HG02870 (cell line): ENCODE measurements around the gene LCE3B.
"Not testable (repeated sequence)": the region's sequence is repeated elsewhere in the genome, so short reads cannot be mapped to it uniquely, and the experiment has no call there.

ENCODE experiments used
- ATAC-seq: cut with Tn5 transposase; IDR thresholded peaks from one replicate; pipeline ENCODE4 v1.9.1; 2021; ENCODE audit warnings: mild to moderate bottlenecking, moderate library complexity; ENCODE audit not compliant: unreplicated experiment

Gene LCE3B, protein sequence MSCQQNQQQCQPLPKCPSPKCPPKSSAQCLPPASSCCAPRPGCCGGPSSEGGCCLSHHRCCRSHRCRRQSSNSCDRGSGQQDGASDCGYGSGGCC

DNA sequence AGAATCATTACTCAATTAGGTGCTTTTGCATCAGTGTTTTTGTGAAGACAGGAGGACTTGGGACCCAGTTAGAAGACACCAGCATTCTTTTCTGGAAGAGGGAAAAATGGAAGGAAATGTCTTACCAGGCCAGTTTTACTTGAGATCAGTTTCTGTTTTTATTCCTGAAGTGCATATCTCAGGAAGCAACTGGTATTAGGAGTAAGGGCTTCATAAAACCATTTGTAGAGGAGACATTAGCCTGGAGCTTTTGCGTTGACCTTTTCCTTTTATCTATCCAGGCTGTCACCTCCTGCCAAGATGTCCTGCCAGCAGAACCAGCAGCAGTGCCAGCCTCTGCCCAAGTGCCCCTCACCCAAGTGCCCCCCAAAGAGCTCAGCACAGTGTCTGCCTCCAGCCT, at the start of gene LCE3B:
Gene LCE3B, plus strand, starts transcription at position 301 of the 400 bp plus-strand sequence. Its CDS starts 0 bp downstream, at position 301.
- ATAC-seq: no peak

DNA sequence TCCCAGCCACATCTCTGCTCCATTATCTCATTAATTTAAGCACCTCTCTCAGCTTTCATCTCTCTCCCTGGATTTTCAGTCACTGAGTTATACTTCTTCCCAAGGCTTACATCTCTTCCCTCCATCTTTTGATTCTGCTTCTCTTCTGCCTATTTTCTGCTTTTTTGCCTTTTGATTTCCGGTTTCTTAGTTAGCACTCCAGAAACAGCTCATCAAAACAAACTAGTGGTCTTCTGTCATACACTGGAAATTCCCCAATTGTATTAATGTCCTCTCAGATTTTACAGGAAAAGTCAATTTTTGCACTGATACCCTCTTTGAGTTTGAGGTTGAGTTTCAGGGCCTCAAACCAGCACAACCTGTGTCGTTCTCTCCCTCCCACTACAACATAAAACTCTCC, 48.5 kb upstream of the LCE3B start:
- ATAC-seq: no peak

DNA sequence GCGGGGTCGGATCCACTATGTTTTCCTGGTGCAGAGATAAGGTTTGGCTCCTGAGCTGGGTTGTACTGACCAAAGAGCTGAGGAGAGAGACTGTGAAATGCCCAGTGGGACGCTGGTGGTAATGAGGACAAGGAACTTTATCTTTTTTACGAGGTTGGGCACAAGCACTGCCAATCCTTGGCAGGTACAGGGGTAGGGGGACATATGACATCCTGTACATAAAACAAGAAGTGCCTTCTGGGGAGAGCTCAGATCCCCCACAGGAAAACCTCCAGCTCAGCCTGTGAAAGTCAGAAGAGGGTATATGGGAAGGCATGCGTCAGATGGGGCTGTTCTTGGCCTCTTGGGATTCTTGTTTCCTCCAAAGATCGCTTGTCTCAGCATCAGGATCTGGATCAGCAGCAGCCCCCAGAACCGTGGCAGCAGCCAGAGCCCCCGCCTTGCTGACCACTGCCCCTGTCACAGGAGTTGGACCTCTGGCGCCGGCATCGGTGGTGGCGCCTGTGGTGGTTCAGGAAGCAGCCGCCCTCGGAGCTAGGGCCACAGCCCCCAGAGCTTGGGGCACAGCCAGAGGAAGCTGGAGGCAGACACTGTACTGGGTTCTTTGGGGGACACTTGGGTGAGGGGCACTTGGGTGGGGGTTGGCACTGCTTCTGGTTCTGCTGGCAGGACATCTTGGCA, 47.9 kb upstream of the LCE3B start:
- ATAC-seq: no peak

DNA sequence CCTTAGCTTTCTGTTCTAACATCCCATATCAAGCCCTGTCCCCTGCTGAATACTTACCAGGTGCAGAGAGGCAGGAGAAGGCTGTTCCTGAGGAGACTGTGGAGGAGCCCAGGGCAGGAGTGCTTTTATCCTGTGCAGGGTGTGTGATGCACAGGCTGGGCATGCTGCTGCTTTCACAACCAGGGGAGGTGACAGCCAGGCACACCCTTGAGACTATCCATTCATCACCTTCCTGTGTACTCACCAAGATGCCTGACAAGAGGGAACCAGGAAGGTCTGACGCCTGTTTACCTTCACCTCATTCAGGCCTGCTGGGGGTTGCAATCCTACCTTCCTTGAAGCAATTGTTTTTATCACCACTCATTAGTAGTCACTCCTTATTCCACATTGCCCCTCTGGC, 46.9 kb upstream of the LCE3B start, which contains the start of gene LCE3E:
Gene LCE3E, minus strand, starts transcription at position 100 of the 400 bp plus-strand sequence. CDS start 572 bp downstream, outside the sequence.
- ATAC-seq: no peak

DNA sequence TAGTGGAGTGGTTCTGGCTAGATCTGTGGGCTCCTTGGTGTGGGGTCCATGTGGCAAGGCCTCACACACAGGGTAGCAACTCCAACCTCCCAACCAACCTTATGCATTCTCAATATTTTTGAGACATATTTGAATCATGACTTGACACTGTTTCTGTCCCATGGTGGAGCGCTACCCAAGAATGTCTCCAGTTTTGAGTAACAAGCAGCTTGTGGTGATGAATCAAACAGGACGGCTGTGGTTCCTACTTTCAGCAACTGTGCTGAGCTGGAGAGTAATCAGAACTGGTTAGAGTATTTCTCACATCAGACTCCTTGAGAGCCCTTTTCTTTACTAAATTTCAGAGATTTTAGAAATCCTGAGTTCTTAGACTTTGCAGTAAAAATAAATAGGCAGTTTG, 36.4 kb upstream of the LCE3B start:
- peak; percentile 79 for ATAC-seq

DNA sequence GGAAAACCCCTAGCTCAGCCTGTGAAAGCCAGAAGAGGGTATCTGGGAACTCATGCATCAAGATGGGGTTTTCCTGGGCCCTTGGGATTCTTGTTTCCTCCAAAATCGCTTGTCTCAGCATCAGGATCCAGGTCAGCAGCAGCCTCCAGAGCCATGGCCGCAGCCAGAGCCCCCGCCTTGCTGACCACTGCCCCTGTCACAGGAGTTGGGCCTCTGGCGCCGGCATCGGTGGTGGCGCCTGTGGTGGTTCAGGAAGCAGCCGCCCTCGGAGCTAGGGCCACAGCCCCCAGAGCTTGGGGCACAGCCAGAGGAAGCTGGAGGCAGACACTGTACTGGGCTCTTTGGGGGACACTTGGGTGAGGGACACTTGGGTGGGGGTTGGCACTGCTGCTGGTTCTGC, 34.1 kb upstream of the LCE3B start:
- ATAC-seq: not testable (repeated sequence)

DNA sequence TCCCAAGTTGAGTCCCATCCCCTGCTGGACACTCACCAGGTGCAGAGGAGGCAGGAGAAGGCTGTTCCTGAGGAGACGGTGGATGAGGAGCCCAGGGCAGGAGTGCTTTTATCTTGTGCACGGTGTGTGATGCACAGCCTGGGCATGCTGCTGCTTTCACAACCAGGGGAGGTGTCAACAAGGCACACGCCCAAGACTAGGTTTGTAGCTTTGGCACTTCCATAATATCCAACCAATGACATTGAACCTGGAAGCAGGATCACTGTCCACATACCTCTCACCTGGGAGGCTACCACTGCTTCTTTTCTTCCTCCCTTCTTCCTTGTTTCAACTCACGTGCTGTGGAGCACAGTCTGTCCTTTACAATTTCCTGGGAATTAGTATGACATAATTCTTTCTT, 33.2 kb upstream of the LCE3B start, which contains the start of gene LCE3D:
Gene LCE3D, minus strand, starts transcription at position 84 of the 400 bp plus-strand sequence. CDS start 580 bp downstream, outside the sequence.
- no peak for ATAC-seq

DNA sequence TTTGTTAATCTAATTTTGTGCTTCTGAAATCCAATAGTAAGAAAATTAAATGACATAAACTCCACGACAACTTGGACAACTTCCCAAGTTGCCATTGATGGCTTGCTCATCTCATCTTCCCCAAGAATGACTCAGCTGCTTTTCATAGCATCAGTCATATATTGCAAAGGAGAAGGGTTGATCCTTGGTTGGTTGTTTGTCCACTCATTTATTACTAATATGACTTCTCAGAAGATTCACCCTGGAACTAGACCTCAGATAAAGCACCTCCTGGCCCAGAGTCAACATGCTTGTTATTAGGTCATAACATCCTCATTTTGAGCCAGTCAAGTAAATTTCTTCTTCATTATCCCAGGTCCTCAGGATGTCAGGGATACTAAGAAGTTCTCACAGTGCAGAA, 31.0 kb upstream of the LCE3B start:
- ATAC-seq: no peak

DNA sequence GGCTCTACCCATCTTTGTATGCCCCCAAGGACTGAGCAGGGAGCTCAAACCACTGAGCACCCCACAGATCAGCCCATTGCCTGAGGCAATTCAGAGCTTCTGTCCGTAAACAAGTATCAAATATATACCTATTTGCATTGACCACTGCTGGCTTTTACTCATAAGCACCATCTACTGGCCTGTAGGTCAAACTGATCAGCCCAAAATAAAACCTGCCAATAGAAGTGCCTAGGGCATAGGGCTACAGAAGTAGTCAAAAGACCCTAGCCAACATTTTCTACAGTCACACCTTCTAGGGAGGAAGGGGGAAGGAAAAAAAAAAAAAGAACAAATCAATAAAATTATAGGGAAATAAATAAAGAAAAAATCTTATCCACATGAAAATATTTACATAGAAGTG, 28.0 kb upstream of the LCE3B start:
- ATAC-seq: no peak

DNA sequence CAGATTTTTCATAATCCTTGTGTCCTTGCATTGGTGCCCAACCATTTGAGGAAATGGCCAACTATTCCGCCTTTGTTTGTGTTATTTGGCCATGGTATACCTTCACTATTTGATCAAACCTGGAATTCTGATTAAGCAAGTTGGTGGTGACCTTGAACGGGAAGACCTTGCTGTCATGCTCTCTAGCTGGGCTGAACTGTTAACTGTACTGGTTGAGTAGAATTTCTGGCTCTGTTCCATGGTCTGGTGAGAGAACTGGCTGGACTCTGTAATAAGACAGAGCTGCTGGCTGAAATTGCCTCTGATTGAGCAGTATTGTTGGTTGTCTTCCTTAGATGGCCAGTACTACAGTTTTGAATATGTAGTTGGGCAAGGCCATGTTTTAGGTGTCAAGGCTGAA, 16.6 kb upstream of the LCE3B start:
- no peak for ATAC-seq

DNA sequence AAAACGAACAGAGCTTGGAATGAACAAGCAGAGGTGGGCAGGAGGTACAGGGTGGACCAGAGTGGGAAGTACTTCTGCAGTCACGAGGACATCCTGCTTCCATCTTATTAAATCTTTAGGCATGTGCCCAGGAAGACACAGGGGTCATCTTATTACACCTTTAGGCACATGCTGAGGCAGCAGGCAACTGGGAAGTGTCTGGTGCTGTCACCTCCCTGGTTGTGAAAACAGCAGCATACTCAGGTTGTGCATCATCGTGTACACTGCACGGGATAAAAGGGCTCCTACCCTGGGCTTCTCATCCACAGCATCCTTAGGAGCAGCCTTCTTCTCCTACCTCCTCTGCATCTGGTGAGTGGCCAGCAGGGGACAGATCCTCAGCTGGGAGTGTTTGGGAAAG, 13.7 kb upstream of the LCE3B start, which contains the start of gene LCE3C:
Gene LCE3C, plus strand, starts transcription at position 301 of the 400 bp plus-strand sequence. CDS start 498 bp downstream, outside the sequence.
- ATAC-seq: no peak

DNA sequence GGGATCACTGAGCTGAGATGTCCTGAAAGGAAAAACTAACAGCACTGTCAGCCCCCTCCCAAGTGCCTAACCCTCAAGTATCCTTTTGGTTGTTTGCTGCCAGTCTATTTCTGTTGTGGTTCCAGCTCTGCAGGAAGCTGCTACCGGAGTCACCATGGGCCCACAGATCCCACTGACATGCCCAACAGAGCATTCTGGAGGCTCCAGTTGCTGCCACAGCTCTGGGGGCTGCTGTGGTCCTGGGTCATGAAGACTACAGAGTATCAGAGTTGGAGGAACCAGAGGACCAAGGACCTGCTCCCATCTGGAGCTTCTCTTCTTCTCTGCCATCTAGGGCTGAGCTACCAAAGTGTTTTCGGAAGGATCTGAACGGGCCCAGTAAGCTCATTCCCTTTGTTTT, 8.4 kb downstream of the LCE3B start:
- no peak for ATAC-seq

DNA sequence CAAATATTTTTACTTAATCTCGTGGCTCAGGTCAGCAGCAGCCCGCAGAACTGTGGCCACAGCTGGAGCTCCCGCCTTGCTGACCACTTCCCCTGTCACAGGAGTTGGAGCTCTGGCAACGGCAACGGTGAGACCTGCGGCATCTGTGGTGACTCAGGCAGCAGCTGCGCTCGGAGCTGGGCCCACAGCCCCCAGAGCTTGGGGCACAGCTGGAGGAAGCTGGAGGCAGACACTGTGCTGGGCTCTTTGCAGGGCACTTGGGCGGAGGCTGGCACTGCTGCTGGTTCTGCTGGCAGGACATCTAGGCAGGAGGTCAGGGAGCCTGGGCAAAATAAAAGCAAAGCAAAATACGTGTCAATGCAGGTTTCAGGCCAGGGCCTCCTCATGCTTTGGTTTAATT, 9.2 kb downstream of the LCE3B start, which contains the start of gene LCE3A:
Gene LCE3A, minus strand, starts transcription at position 301 of the 400 bp plus-strand sequence. Its CDS starts 0 bp downstream, at position 301.
- no peak for ATAC-seq

DNA sequence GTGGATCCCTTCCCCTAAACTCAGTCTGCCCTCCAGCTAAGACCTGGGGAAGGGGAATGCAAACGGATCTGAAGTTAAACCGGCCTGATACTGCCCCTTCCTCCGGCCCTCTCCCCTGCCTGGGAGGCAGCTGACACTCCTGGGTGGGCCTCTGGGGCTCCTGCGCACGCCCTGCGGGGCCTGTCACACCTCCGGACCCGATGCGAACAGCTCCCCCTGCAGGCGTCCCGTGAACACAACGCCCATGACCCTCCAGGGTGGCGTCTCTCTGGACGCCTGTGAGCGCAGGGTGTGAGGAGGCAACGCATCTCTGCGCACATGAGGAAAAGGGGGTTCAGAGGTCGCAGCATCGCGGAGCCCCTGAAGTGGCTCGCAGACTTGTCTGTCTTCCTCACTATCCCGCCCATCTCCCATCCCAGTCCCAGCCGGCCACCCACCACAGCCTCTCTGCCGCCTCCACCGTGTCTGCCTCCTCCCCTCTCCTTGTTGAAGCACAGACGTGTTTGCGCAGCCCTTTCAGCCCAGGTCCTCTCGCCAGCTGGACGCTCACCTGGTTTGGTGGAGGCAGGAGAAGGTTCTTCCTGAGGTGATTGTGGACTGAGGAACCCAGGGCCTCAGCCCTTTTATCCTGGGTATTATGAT, 9.7 kb downstream of the LCE3B start:
- ATAC-seq: no peak

DNA sequence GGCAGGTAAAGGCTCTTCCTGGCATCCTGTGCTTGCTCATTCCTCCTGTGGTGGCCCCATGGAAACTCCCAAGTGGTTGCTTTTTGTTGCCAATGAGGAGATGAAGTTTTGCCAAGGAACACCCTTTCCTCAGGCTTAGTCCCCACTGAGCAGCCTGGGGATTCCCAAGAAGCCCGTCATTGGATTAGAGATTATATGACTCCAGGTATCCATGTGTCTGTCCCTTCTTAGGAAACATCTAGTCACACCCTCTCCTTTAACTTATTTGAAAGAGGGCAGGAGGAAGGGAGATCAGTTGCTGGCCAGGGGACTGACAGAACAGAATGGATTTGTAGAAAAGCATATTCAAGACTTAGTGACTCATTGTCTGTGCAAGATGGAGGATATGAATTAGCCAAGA, 13.1 kb downstream of the LCE3B start:
- no peak for ATAC-seq

DNA sequence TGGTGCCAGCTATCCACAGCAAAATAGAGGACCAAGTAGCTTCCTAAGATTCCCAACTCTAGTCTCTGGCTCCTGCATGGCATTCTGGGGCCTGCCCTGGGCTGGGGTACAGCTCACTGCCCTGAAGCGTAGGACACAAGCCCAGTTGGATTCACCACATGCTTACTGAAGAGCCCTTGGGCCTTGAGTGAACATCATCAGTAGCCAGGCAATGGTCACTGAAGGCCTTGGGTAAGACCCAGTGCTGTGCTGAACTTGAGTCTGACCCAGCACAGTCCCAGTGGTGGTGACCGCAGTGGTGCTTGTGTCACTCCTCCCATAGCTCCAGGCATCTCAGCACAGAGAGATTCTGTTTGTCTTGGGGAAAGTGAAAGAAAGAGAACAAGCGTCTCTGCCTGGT, 17.0 kb downstream of the LCE3B start:
- ATAC-seq: no peak

DNA sequence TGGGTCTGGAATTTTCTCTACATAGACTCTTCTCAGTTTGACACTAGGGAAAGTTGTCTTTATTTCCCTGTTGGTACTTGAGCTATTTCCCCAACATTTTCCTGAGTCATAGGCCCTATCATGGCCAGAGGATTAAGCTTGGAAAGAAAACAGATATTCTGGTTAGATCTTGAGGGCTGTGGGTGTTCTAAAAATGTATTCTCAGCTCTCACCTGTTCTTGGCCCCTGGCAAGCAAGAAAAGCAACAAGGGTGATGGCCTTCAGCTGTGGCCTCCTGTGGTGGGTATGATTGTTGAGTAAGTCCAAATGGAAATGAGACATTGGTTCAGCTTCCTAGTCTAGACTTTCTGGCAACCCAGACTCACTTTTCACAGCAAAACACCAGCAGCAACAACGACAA, 26.7 kb downstream of the LCE3B start:
- no peak for ATAC-seq

DNA sequence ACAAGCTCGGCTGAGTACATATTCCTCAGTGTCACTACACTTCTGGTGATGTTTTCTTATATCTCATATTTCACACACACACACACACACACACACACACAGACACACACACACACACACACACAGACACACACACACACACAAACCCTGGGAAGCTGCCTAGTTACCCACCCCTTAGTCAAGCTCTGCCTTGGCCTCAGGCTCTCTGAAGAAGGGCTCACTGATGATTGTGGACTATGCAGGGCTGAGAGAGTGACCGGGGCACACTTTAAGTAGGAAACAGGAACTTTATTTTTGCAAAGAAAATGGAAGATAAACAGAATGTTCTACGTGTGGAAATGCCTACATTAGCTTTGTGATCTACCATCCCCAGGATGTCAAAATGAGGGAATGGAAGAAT, 30.3 kb downstream of the LCE3B start:
- no peak for ATAC-seq

DNA sequence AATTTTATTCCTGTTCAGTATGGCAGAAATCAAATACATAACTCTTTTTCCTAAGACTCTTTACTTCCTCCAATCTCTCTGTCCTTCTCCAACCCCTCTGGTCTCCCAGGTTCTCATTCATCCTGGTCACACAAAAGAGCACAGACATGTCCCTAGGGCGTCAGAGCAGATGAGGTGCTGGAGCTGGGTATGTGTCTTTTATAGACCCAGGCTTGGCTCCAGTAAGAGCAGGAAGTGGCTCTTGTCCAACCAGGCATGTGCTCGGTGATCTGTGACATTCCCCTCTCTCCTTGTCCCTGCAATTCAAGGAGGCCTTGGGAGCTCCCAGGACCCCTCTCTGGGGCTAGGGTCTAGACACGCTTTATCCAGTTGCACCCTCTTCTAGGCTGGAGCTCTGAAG, 31.5 kb downstream of the LCE3B start:
- ATAC-seq: no peak

DNA sequence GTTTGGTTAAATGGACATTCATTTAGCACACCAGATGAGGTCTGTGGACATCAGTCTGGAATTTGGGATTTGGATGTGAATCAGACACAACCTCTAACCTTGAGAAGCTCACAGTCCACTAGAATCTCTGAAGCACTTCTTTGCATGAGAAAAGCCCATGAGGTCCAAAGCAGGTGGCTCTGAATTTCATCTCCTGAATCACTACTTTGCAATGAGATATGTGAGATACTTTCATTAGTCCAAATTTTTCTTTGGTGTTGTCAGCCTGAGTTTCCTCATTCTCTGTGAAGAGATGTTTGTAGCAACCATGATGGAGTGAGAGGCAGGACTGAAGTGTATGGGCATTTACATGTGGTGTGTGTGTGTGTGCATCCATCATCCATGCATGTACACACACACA, 33.0 kb downstream of the LCE3B start:
- ATAC-seq: no peak

DNA sequence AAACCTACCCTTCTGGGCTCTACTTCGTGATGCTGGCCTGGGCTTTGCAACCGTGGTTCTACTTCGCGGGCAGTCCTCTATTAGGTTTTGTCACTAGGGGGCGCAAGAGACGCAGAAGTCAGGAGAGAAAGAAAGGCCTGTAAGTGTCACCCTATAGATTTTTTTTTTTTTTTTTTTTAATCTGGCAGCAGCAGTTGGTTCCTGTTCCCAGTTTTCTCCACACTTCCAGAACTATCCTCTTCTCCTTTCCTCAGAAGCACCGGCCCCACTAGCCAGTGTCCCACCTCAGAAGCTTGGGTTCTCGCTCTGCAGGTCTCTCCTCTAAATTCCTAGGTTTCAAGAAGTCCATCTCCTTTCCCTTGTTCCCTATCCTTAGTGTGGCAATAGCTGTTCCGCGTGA, 40.5 kb downstream of the LCE3B start:
- no peak for ATAC-seq

DNA sequence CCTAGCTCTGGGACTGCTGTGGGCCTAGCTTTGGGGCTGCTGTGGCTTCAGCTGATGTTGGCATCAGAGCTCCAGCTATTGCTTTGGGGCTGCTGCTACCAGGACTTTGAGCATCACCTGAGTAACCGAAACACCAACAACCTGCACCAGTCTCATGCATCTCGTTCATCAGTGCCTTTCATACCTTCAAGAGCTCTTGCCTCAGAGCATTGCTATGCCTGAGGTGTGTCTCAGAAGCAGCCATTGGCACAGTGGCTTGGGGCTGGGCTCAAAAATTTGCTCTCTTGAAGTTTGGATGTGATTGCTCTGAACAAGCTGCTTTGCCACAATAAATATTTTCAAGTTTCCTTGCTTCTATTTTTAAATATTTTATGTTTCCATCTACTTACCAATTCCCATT, 42.8 kb downstream of the LCE3B start:
- no peak for ATAC-seq
